IMR-90 (cell line): Measurements from ENCODE around the gene LAMA3. TPM values are rescaled to one million over a fixed set of nuclear protein-coding genes. Genes with fewer than 3 reads are reported as not detected.

Source experiments
- ATAC-seq: fragments of 200-7000 bp; cut with Tn5 transposase; 2 replicates; pipeline ENCODE4 v1.9.1; 2020; ENCODE audit warnings: low read depth, mild to moderate bottlenecking, moderate library complexity
- BruUV-seq: library from RNA; stranded (reverse); fragments of 400-500 nt; replicated peaks from 2 replicates; lab custom pipeline; 2021; lab: Mats Ljungman, UMichigan
- CTCF ChIA-PET: fragments of 300-600 bp; formaldehyde crosslinking; extraction: SDS; loops from one replicate; lab custom pipeline; 2021; ENCODE audit warnings: antibody characterized with exemption; lab: Yijun Ruan, JAX
- POLR2A ChIA-PET: fragments of 300-600 bp; sonication (Branson Sonifier 250); formaldehyde crosslinking; loops from one replicate; lab custom pipeline; 2022; ENCODE audit warnings: antibody characterized with exemption; ENCODE audit not compliant: unreplicated experiment; lab: Charles Lee
- DNase-seq: peaks from one replicate; pipeline ENCODE4 v3.0.0; 2013
- H2AFZ ChIP-seq: replicated peaks from 2 replicates; pipeline ENCODE3; 2013; ENCODE audit warnings: low read length, mild to moderate bottlenecking; ENCODE audit not compliant: poor library complexity
- H2AK5ac ChIP-seq: 2 replicates; pipeline ENCODE4 v1.6.1; 2013; ENCODE audit warnings: low read depth, low read length, inconsistent platforms
- H2AK9ac ChIP-seq: replicated peaks from 2 replicates; pipeline ENCODE3; 2013; ENCODE audit warnings: mild to moderate bottlenecking, low read depth, low read length, moderate library complexity; ENCODE audit not compliant: poor library complexity
- H2BK120ac ChIP-seq: 2 replicates; pipeline ENCODE4 v1.6.1; 2013; ENCODE audit warnings: low read depth, low read length, inconsistent platforms
- H2BK15ac ChIP-seq: 3 replicates; pipeline ENCODE4 v1.6.1; 2013; ENCODE audit warnings: low read depth, low read length, inconsistent platforms
- H2BK20ac ChIP-seq: 2 replicates; pipeline ENCODE4 v1.6.1; 2013; ENCODE audit warnings: low read depth, mild to moderate bottlenecking, inconsistent platforms, low read length, moderate library complexity
- H2BK5ac ChIP-seq: 2 replicates; pipeline ENCODE4 v1.6.1; 2013; ENCODE audit warnings: mild to moderate bottlenecking, low read depth, low read length, inconsistent platforms; ENCODE audit not compliant: poor library complexity, severe bottlenecking
- H3K14ac ChIP-seq: replicated peaks from 2 replicates; pipeline ENCODE4 v1.6.1; 2013; ENCODE audit warnings: low read depth, low read length, inconsistent platforms
- H3K18ac ChIP-seq: 2 replicates; pipeline ENCODE4 v1.6.1; 2013; ENCODE audit warnings: low read depth, low read length, control low read depth
- H3K23ac ChIP-seq: 2 replicates; pipeline ENCODE4 v1.6.1; 2013; ENCODE audit warnings: low read depth, low read length, inconsistent platforms
- H3K27ac ChIP-seq: 2 replicates; pipeline ENCODE4 v1.5.1; 2013; ENCODE audit warnings: mild to moderate bottlenecking, control low read depth, low read length; ENCODE audit not compliant: insufficient read depth
- H3K27me3 ChIP-seq: 2 replicates; pipeline ENCODE4 v1.6.1; 2013; ENCODE audit warnings: low read length; ENCODE audit not compliant: control insufficient read depth, insufficient read depth
- H3K36me3 ChIP-seq: 2 replicates; pipeline ENCODE4 v1.6.1; 2013; ENCODE audit warnings: low read length, mixed read lengths; ENCODE audit not compliant: control insufficient read depth, insufficient read depth
- H3K4ac ChIP-seq: 2 replicates; pipeline ENCODE4 v1.6.1; 2013; ENCODE audit warnings: low read depth, low read length, inconsistent platforms
- H3K4me1 ChIP-seq: 2 replicates; pipeline ENCODE4 v1.6.1; 2013; ENCODE audit warnings: low read length, mixed read lengths; ENCODE audit not compliant: control insufficient read depth, insufficient read depth
- H3K4me2 ChIP-seq: 2 replicates; pipeline ENCODE4 v1.6.1; 2013; ENCODE audit warnings: low read depth, mild to moderate bottlenecking, control low read depth, low read length, moderate library complexity
- H3K4me3 ChIP-seq: 2 replicates; pipeline ENCODE4 v1.5.1; 2013; ENCODE audit warnings: low read depth, mild to moderate bottlenecking, control low read depth, low read length, moderate library complexity; ENCODE audit not compliant: insufficient read depth
- H3K56ac ChIP-seq: 2 replicates; pipeline ENCODE4 v1.6.1; 2013; ENCODE audit warnings: low read length, inconsistent platforms; ENCODE audit not compliant: insufficient read depth; ENCODE audit errors: extremely low read depth
- H3K79me1 ChIP-seq, 2 experiments: 2 replicates each; pipeline ENCODE4 v1.6.1; 2013; ENCODE audit warnings: low read length in 2 of 2, inconsistent platforms in 1 of 2, low read depth in 1 of 2
- H3K9ac ChIP-seq: 2 replicates; pipeline ENCODE4 v1.6.1; 2013; ENCODE audit warnings: low read depth, low read length, control low read depth
- H3K9me1 ChIP-seq: 2 replicates; pipeline ENCODE4 v1.6.1; 2013; ENCODE audit warnings: low read length, inconsistent platforms; ENCODE audit not compliant: insufficient read depth
- H3K9me3 ChIP-seq: 2 replicates; pipeline ENCODE4 v1.6.1; 2013; ENCODE audit warnings: low read length; ENCODE audit not compliant: control insufficient read depth, insufficient read depth
- H4K20me1 ChIP-seq: 2 replicates; pipeline ENCODE4 v1.6.1; 2013; ENCODE audit warnings: low read length, inconsistent platforms; ENCODE audit not compliant: insufficient read depth
- H4K5ac ChIP-seq: 2 replicates; pipeline ENCODE4 v1.6.1; 2013; ENCODE audit warnings: mild to moderate bottlenecking, low read depth, low read length, control low read depth
- H4K8ac ChIP-seq, 2 experiments: 2 replicates each; pipeline ENCODE4 v1.6.1; 2013; ENCODE audit warnings: low read depth in 2 of 2, low read length in 2 of 2, control low read depth in 1 of 2, inconsistent platforms in 1 of 2
- H4K91ac ChIP-seq: 2 replicates; pipeline ENCODE4 v1.6.1; 2013; ENCODE audit warnings: low read depth, low read length, inconsistent platforms; ENCODE audit not compliant: insufficient read depth
- BHLHE40 ChIP-seq: fragments of 150-350 bp; IDR thresholded peaks from 2 replicates; pipeline ENCODE4 v1.6.1; 2016; ENCODE audit warnings: mild to moderate bottlenecking, low read depth, low read length
- CEBPB ChIP-seq: IDR thresholded peaks from 2 replicates; pipeline ENCODE4 v1.6.1; 2012; ENCODE audit warnings: low read depth, low read length, improper control_type of control experiment
- CHD1 ChIP-seq: IDR thresholded peaks from 2 replicates; pipeline ENCODE4 v1.6.1; 2012; ENCODE audit warnings: low read depth, low read length, improper control_type of control experiment
- CTCF ChIP-seq: conservative IDR thresholded peaks from 2 replicates; pipeline ENCODE4 v1.5.1; 2012; ENCODE audit warnings: mild to moderate bottlenecking, low read depth, low read length, improper control_type of control experiment
- ELK1 ChIP-seq: fragments of 150-350 bp; IDR thresholded peaks from 2 replicates; pipeline ENCODE4 v1.6.1; 2016; ENCODE audit warnings: low read depth, mild to moderate bottlenecking, low read length, moderate library complexity, borderline replicate concordance
- FOS ChIP-seq: fragments of 150-350 bp; IDR thresholded peaks from 2 replicates; pipeline ENCODE4 v1.6.1; 2016; ENCODE audit warnings: low read depth, low read length
- MAFK ChIP-seq: IDR thresholded peaks from 2 replicates; pipeline ENCODE4 v1.6.1; 2012; ENCODE audit warnings: low read depth, low read length, improper control_type of control experiment
- MAZ ChIP-seq: IDR thresholded peaks from 2 replicates; pipeline ENCODE4 v1.6.1; 2012; ENCODE audit warnings: low read depth, mild to moderate bottlenecking, low read length, improper control_type of control experiment, moderate library complexity, borderline replicate concordance
- MXI1 ChIP-seq: IDR thresholded peaks from 2 replicates; pipeline ENCODE4 v1.6.1; 2012; ENCODE audit warnings: low read depth, mild to moderate bottlenecking, low read length, moderate library complexity, borderline replicate concordance
- NFE2L2 ChIP-seq: fragments of 150-350 bp; IDR thresholded peaks from 2 replicates; pipeline ENCODE4 v1.6.1; 2016; ENCODE audit warnings: low read depth, mild to moderate bottlenecking, low read length
- POLR2A ChIP-seq: IDR thresholded peaks from 2 replicates; pipeline ENCODE4 v1.6.1; 2012; ENCODE audit warnings: mild to moderate bottlenecking, low read depth, low read length
- RAD21 ChIP-seq: IDR thresholded peaks from 2 replicates; pipeline ENCODE4 v1.6.1; 2012; ENCODE audit warnings: low read length, improper control_type of control experiment
- RCOR1 ChIP-seq: IDR thresholded peaks from 2 replicates; pipeline ENCODE4 v1.6.1; 2012; ENCODE audit warnings: mild to moderate bottlenecking, low read length, improper control_type of control experiment; ENCODE audit not compliant: insufficient replicate concordance
- RFX5 ChIP-seq: IDR thresholded peaks from 2 replicates; pipeline ENCODE4 v1.8.0; 2012; ENCODE audit warnings: low read depth, mild to moderate bottlenecking, low read length, moderate library complexity
- SMC3 ChIP-seq: fragments of 150-350 bp; IDR thresholded peaks from 2 replicates; pipeline ENCODE4 v1.6.1; 2016; ENCODE audit warnings: low read depth, mild to moderate bottlenecking, antibody characterized with exemption, low read length, moderate library complexity
- USF2 ChIP-seq: fragments of 150-350 bp; IDR thresholded peaks from 2 replicates; pipeline ENCODE4 v1.6.1; 2017; ENCODE audit warnings: mild to moderate bottlenecking, antibody characterized with exemption, low read length, low read depth
- WGBS, 2 experiments: methylation state at CpG; one replicate each; pipeline versions ENCODE4 v1.1.5 to v1.1.7; 2013; ENCODE audit warnings: missing lambda C conversion rate in 2 of 2; ENCODE audit not compliant: insufficient read length in 1 of 2; ENCODE audit errors: extremely low coverage in 2 of 2; 5-methylcytosine and 5-hydroxymethylcytosine counted together
- dilution Hi-C: fragments of 300-500 bp; cut with HindIII; formaldehyde crosslinking; loops from one replicate; pipeline ENCODE4 v1.14.3; 2018; ENCODE audit warnings: low sequenced_read_pairs; ENCODE audit not compliant: unreplicated experiment
- in situ Hi-C: fragments of 300-500 bp; cut with MboI; formaldehyde crosslinking; loops from 3 replicates; pipeline ENCODE4 v1.14.3; 2019; ENCODE audit warnings: low sequenced_read_pairs, inconsistent platforms, mixed read lengths
- intact Hi-C: fragments of 100-400 bp; cut with micrococcal nuclease; formaldehyde crosslinking; loops from 2 replicates; pipeline ENCODE4 v1.10.0; 2022
- polyA plus RNA-seq, 3 experiments: library from polyadenylated mRNA; depleted of rRNA; stranded (reverse); fragments of >200 nt; gene quantifications; 2 replicates each; pipeline ENCODE4 v1.2.3, GENCODE V29; 2012; ENCODE audit warnings: low replicate concordance in 1 of 3
- total RNA-seq: library from RNA; depleted of rRNA; stranded (reverse); fragments of >200 nt; gene quantifications from 2 replicates; pipeline ENCODE4 v1.2.3, GENCODE V29; 2012

Gene LAMA3
- total and polyA plus RNA-seq, 2 of the 4 experiments (the other 2 are of a cell fraction) = 0.18 to 0.19 TPM

- no peak overlapping the region for H3K23ac ChIP-seq
- H3K27ac ChIP-seq = no peak overlapping the region
- peaks cover 37% of the 10 kb centered on the region for H3K27me3 ChIP-seq
- H3K9me3 ChIP-seq = peaks cover 12% of the 10 kb centered on the region
- 60% methylated on average over 1 of the region's 11 CpGs; no CpG with 5 or more reads in 1 of the 2 experiments for WGBS, 2 experiments
- no peak overlapping the region for H2AFZ ChIP-seq
- H3K4me1 ChIP-seq = peaks cover 4% of the 10 kb centered on the region; the same call in 1 of the 2 replicates
- intact Hi-C loops = no loop called here
- no peak overlapping the region for H3K4me2 ChIP-seq
- H2AK5ac ChIP-seq = no peak overlapping the region
- no peak overlapping the region for H3K18ac ChIP-seq
- no peak for DNase-seq
- H3K56ac ChIP-seq = no peak overlapping the region
- H2BK20ac ChIP-seq = no peak overlapping the region
- ChIA-PET POLR2A (no interaction called here), CTCF (no interaction called here)
- H4K8ac ChIP-seq = no peak overlapping the region
- H3K4me3 ChIP-seq = no peak overlapping the region
- TF ChIP-seq NFE2L2 (no peak), CTCF (no peak), USF2 (no peak), RAD21 (no peak), SMC3 (no peak), MAFK (no peak), POLR2A (no peak), ELK1 (no peak), RFX5 (no peak), MAZ (no peak), RCOR1 (no peak), MXI1 (no peak), CHD1 (no peak), BHLHE40 (no peak), CEBPB (no peak), FOS (no peak)
- H3K36me3 ChIP-seq = no peaks in the 10 kb centered on the region
- ATAC-seq = no peak; the same call in 1 of the 2 replicates
- in situ Hi-C loops = no loop called here
- dilution Hi-C loops = no loop called here
- H2BK5ac ChIP-seq = no peak overlapping the region
- no peak overlapping the region for H3K4ac ChIP-seq
- H3K9me1 ChIP-seq = no peaks in the 10 kb centered on the region
- no peak overlapping the region for H2BK15ac ChIP-seq
- no peak overlapping the region for H2AK9ac ChIP-seq
- no peaks in the 10 kb centered on the region for H3K79me1 ChIP-seq
- no TSS peak for BruUV-seq
- no peak overlapping the region for H3K9ac ChIP-seq
- H4K5ac ChIP-seq = no peak overlapping the region
- no peak overlapping the region for H3K14ac ChIP-seq
- H4K20me1 ChIP-seq = no peaks in the 10 kb centered on the region
- H2BK120ac ChIP-seq = no peak overlapping the region
- H4K91ac ChIP-seq = no peak overlapping the region
These were observed 47.2 kb upstream of the LAMA3 start for GRCh38 chr18:23641937-23642666.
